ENCODE results near the gene SARS1.

GRCh38 chr1:109261006-109261405 lies 47.3 kb downstream of the SARS1 start:
- no peak for TF ChIP-seq EZH2phosphoT487 (IDR thresholded peaks at IDR 0.05; ENCODE audit: insufficient read depth, low read depth)
- no peak for TF ChIP-seq EZH2 (IDR thresholded peaks at IDR 0.05; ENCODE audit: insufficient read depth, poor library complexity, severe bottlenecking)
